Skeletal muscle tissue (tissue), 4 donors: ENCODE results near the gene PRSS22. TPM values are rescaled to one million over a fixed set of nuclear protein-coding genes. Genes with fewer than 3 reads are reported as not detected.

ENCODE experiments used
- H3K27ac ChIP-seq: one replicate; pipeline ENCODE4 v1.7.0; 2013; ENCODE audit warnings: mild to moderate bottlenecking, low read depth, low read length, inconsistent platforms
- H3K27me3 ChIP-seq, 3 donors: one replicate each; pipeline ENCODE4 v1.7.0; 2013; ENCODE audit warnings: low read length in 3 of 3; ENCODE audit not compliant: control insufficient read depth in 3 of 3, insufficient read depth in 3 of 3
- H3K36me3 ChIP-seq, 3 donors: one replicate each; pipeline ENCODE4 v1.7.0; 2013; ENCODE audit warnings: low read length in 3 of 3; ENCODE audit not compliant: control insufficient read depth in 3 of 3, insufficient read depth in 3 of 3
- H3K4me1 ChIP-seq, 3 donors: one replicate each; pipeline ENCODE4 v1.7.0; 2013; ENCODE audit warnings: low read length in 3 of 3, mild to moderate bottlenecking in 3 of 3; ENCODE audit not compliant: control insufficient read depth in 3 of 3, insufficient read depth in 3 of 3
- H3K4me3 ChIP-seq, 3 donors: one replicate each; pipeline ENCODE4 v1.7.0; 2013; ENCODE audit warnings: low read length in 3 of 3
- H3K9ac ChIP-seq, 3 donors: one replicate each; pipeline ENCODE4 v1.7.0; 2013; ENCODE audit warnings: low read length in 3 of 3, mild to moderate bottlenecking in 3 of 3, moderate library complexity in 2 of 3, low read depth in 1 of 3
- H3K9me3 ChIP-seq, 3 donors: one replicate each; pipeline ENCODE4 v1.7.0; 2013; ENCODE audit warnings: low read length in 3 of 3; ENCODE audit not compliant: control insufficient read depth in 3 of 3
- total RNA-seq: library from RNA; depleted of rRNA; stranded (reverse); fragments of >200 nt; gene quantifications from one replicate; pipeline ENCODE4 v1.2.3, GENCODE V29; 2014
- donor health status: Osteomylitis.

Gene PRSS22
- total RNA-seq, 1 donor from 2014 or later: not detected

GRCh38 chr16:2840914-2841313, 17.1 kb downstream of the PRSS22 start:
- H3K27ac ChIP-seq: no peak overlapping the region
- no peaks in the 10 kb centered on the region for H3K36me3 ChIP-seq
- H3K9ac ChIP-seq: no peak overlapping the region
- no peak overlapping the region for H3K4me3 ChIP-seq
- H3K4me1 ChIP-seq: peaks cover 6 to 11% (median 7%) of the 10 kb centered on the region in 3 donors
- peaks cover 16 to 45% (median 31%) of the 10 kb centered on the region in 3 donors for H3K27me3 ChIP-seq
- H3K9me3 ChIP-seq: no peaks in the 10 kb centered on the region

GRCh38 chr16:2839650-2840450, 18.1 kb downstream of the PRSS22 start:
- peaks cover 18 to 51% (median 31%) of the 10 kb centered on the region in 3 donors for H3K27me3 ChIP-seq
- no peak overlapping the region for H3K4me3 ChIP-seq
- H3K4me1 ChIP-seq: peaks cover 6 to 11% (median 10%) of the 10 kb centered on the region in 3 donors
- no peak overlapping the region for H3K27ac ChIP-seq
- no peaks in the 10 kb centered on the region for H3K36me3 ChIP-seq
- no peak overlapping the region for H3K9ac ChIP-seq
- H3K9me3 ChIP-seq: no peaks in the 10 kb centered on the region

GRCh38 chr16:2838928-2839327, 19.0 kb downstream of the PRSS22 start:
- no peak overlapping the region for H3K4me3 ChIP-seq
- peaks cover 6 to 11% (median 10%) of the 10 kb centered on the region in 3 donors for H3K4me1 ChIP-seq
- H3K36me3 ChIP-seq: no peaks in the 10 kb centered on the region
- no peak overlapping the region for H3K9ac ChIP-seq
- no peak overlapping the region for H3K27ac ChIP-seq
- H3K9me3 ChIP-seq: no peaks in the 10 kb centered on the region
- peaks cover 18 to 51% (median 31%) of the 10 kb centered on the region in 3 donors for H3K27me3 ChIP-seq

- H3K9me3 ChIP-seq: no peaks in the 10 kb centered on the region
- H3K27ac ChIP-seq: no peak overlapping the region
- peaks cover 0 to 3% (median 3%) of the 10 kb centered on the region in 3 donors for H3K4me1 ChIP-seq
- peaks cover 25 to 57% (median 41%) of the 10 kb centered on the region in 3 donors for H3K27me3 ChIP-seq
- H3K4me3 ChIP-seq: no peak overlapping the region
- no peak overlapping the region for H3K9ac ChIP-seq
- no peaks in the 10 kb centered on the region for H3K36me3 ChIP-seq
These were observed 21.1 kb downstream of the PRSS22 start for GRCh38 chr16:2836646-2837508.

- Histone ChIP-seq H3K27ac (no peak overlapping the region), H3K4me1 (peaks cover 0 to 2% (median 0%) of the 10 kb centered on the region in 3 donors), H3K9ac (no peak overlapping the region), H3K27me3 (peaks cover 30 to 61% (median 50%) of the 10 kb centered on the region in 3 donors), H3K4me3 (no peak overlapping the region), H3K9me3 (no peaks in the 10 kb centered on the region), H3K36me3 (no peaks in the 10 kb centered on the region)
These were observed 22.1 kb downstream of the PRSS22 start for GRCh38 chr16:2835638-2836493.

- no peak overlapping the region for H3K4me3 ChIP-seq
These were observed 23.0 kb downstream of the PRSS22 start for GRCh38 chr16:2834968-2835367.

GRCh38 chr16:2833776-2834175, 24.2 kb downstream of the PRSS22 start:
- H3K4me3 ChIP-seq: no peak overlapping the region
- H3K27ac ChIP-seq: no peak overlapping the region
- peaks cover 40 to 67% (median 47%) of the 10 kb centered on the region in 3 donors for H3K27me3 ChIP-seq
- no peak overlapping the region for H3K9ac ChIP-seq
- H3K9me3 ChIP-seq: no peaks in the 10 kb centered on the region
- peaks cover 0 to 2% (median 0%) of the 10 kb centered on the region in 3 donors for H3K4me1 ChIP-seq
- H3K36me3 ChIP-seq: no peaks in the 10 kb centered on the region

More at GRCh38 chr16:2834968-2835367, 23.0 kb downstream of the PRSS22 start:
- Histone ChIP-seq H3K27me3 (peaks cover 29 to 64% (median 52%) of the 10 kb centered on the region in 3 donors), H3K36me3 (no peaks in the 10 kb centered on the region), H3K9me3 (no peaks in the 10 kb centered on the region), H3K4me1 (peaks cover 0 to 2% (median 0%) of the 10 kb centered on the region in 3 donors), H3K9ac (no peak overlapping the region), H3K27ac (no peak overlapping the region)

GRCh38 chr16:2831203-2831602, 26.8 kb downstream of the PRSS22 start:
- H3K27ac ChIP-seq: no peak overlapping the region
- H3K4me3 ChIP-seq: no peak overlapping the region
- H3K9me3 ChIP-seq: no peaks in the 10 kb centered on the region
- no peaks in the 10 kb centered on the region for H3K36me3 ChIP-seq
- no peak overlapping the region for H3K9ac ChIP-seq
- H3K27me3 ChIP-seq: peaks cover 28 to 65% (median 43%) of the 10 kb centered on the region in 3 donors
- H3K4me1 ChIP-seq: peaks cover 0 to 2% (median 0%) of the 10 kb centered on the region in 3 donors

- Histone ChIP-seq H3K27me3 (peaks cover 26 to 58% (median 41%) of the 10 kb centered on the region in 3 donors), H3K27ac (no peak overlapping the region), H3K9me3 (no peaks in the 10 kb centered on the region), H3K4me3 (no peak overlapping the region), H3K9ac (no peak overlapping the region), H3K36me3 (no peaks in the 10 kb centered on the region), H3K4me1 (no peaks in the 10 kb centered on the region)
These were observed 27.6 kb downstream of the PRSS22 start for GRCh38 chr16:2830355-2830695.
